GM12891 (cell line): ENCODE measurements around the gene RSPO3.

Source experiments
- POLR2A ChIP-seq: IDR thresholded peaks from 2 replicates; pipeline ENCODE4 v1.6.1; 2011; ENCODE audit warnings: low read depth, low read length, control low read depth
- POLR2AphosphoS5 ChIP-seq: IDR thresholded peaks from 2 replicates; pipeline ENCODE4 v1.6.1; 2011; ENCODE audit warnings: low read depth, low read length, control low read depth
- TAF1 ChIP-seq: IDR thresholded peaks from 2 replicates; pipeline ENCODE4 v1.6.1; 2011; ENCODE audit warnings: low read depth, low read length, control low read depth

- TF ChIP-seq POLR2AphosphoS5 (no peak), POLR2A (no peak), TAF1 (no peak)
Observed at GRCh38 chr6:127107916-127108315, 10.6 kb upstream of the RSPO3 start.
